GM23338 (cell line): ENCODE data around the gene EGFL7. TPM values are rescaled to one million over a fixed set of nuclear protein-coding genes. Genes with fewer than 3 reads are reported as not detected.

Source experiments
- ATAC-seq: fragments of 200-7000 bp; cut with Tn5 transposase; 3 replicates; pipeline ENCODE4 v1.9.1; 2020
- DNase-seq: peaks from one replicate; pipeline ENCODE4 v3.0.0-alpha.2; 2015; ENCODE audit warnings: low spot score
- H2AFZ ChIP-seq: fragments of 200-600 bp; sonication (generic); 2 replicates; pipeline ENCODE4 v1.8.0; 2016; ENCODE audit warnings: antibody characterized with exemption, mild to moderate bottlenecking, moderate library complexity
- H3F3A ChIP-seq: fragments of 200-600 bp; sonication (generic); replicated peaks from 2 replicates; pipeline ENCODE4 v1.8.0; 2017; ENCODE audit warnings: antibody characterized with exemption, mixed run types, low read depth
- H3K27ac ChIP-seq: fragments of 200-600 bp; sonication (generic); 2 replicates; pipeline ENCODE4 v1.6.1; 2016; ENCODE audit warnings: low read depth
- H3K27me3 ChIP-seq: fragments of 200-600 bp; sonication (generic); 2 replicates; pipeline ENCODE4 v1.8.0; 2016; ENCODE audit warnings: mild to moderate bottlenecking, mixed run types, moderate library complexity; ENCODE audit not compliant: insufficient read depth
- H3K36me3 ChIP-seq: fragments of 200-600 bp; sonication (generic); 2 replicates; pipeline ENCODE4 v1.8.0; 2016; ENCODE audit warnings: mild to moderate bottlenecking; ENCODE audit not compliant: insufficient read depth
- H3K4me1 ChIP-seq: fragments of 200-600 bp; sonication (generic); 2 replicates; pipeline ENCODE4 v1.8.0; 2016; ENCODE audit warnings: mild to moderate bottlenecking, moderate library complexity; ENCODE audit not compliant: insufficient read depth
- H3K4me2 ChIP-seq: fragments of 200-600 bp; sonication (generic); 2 replicates; pipeline ENCODE4 v1.7.1; 2017; ENCODE audit warnings: mixed run types
- H3K4me3 ChIP-seq: fragments of 200-600 bp; sonication (generic); 2 replicates; pipeline ENCODE4 v1.6.1; 2016; ENCODE audit warnings: mixed run types
- H3K79me2 ChIP-seq: fragments of 200-600 bp; sonication (generic); replicated peaks from 2 replicates; pipeline ENCODE4 v1.8.0; 2017; ENCODE audit warnings: mild to moderate bottlenecking; ENCODE audit not compliant: insufficient read depth
- H3K9me2 ChIP-seq: fragments of 200-600 bp; sonication (generic); 2 replicates; pipeline ENCODE4 v1.8.0; 2017; ENCODE audit not compliant: insufficient read depth
- H4K20me1 ChIP-seq: fragments of 200-600 bp; sonication (generic); replicated peaks from 2 replicates; pipeline ENCODE4 v1.8.0; 2017; ENCODE audit warnings: mild to moderate bottlenecking; ENCODE audit not compliant: insufficient read depth
- H3K27ac Mint-ChIP-seq: 2 replicates; pipeline ENCODE4 v1.8.0; 2020; ENCODE audit warnings: inconsistent platforms, mild to moderate bottlenecking, moderate library complexity, mixed read lengths
- H3K27me3 Mint-ChIP-seq: 3 replicates; pipeline ENCODE4 v1.8.0; 2022; ENCODE audit warnings: low read depth, mild to moderate bottlenecking, moderate library complexity, mixed read lengths, inconsistent platforms; ENCODE audit not compliant: insufficient read depth, poor library complexity
- H3K36me3 Mint-ChIP-seq: 3 replicates; pipeline ENCODE4 v1.8.0; 2021; ENCODE audit warnings: low read depth, mild to moderate bottlenecking, inconsistent platforms, moderate library complexity, mixed read lengths
- H3K4me1 Mint-ChIP-seq: 3 replicates; pipeline ENCODE4 v1.8.0; 2020; ENCODE audit warnings: mild to moderate bottlenecking, inconsistent platforms, mixed read lengths
- H3K4me3 Mint-ChIP-seq: 3 replicates; pipeline ENCODE4 v1.8.0; 2021; ENCODE audit warnings: moderate library complexity, mild to moderate bottlenecking, inconsistent platforms, mixed read lengths
- H3K9me3 Mint-ChIP-seq: 3 replicates; pipeline ENCODE4 v1.8.0; 2020; ENCODE audit warnings: moderate library complexity, mild to moderate bottlenecking, inconsistent platforms, mixed read lengths
- CREB1 ChIP-seq: fragments of 250-450 bp; sonication (Bioruptor Pico); IDR thresholded peaks from 2 replicates; pipeline ENCODE4 v1.5.0; 2020; ENCODE audit warnings: low read depth, mild to moderate bottlenecking, moderate library complexity
- EZH2 ChIP-seq: fragments of 200-600 bp; sonication (generic); IDR thresholded peaks from one replicate; pipeline ENCODE4 v1.8.0; 2017; ENCODE audit warnings: antibody characterized with exemption, mild to moderate bottlenecking, low read depth; ENCODE audit not compliant: unreplicated experiment
- EZH2phosphoT487 ChIP-seq: fragments of 200-600 bp; sonication (generic); IDR thresholded peaks from one replicate; pipeline ENCODE4 v1.8.1; 2018; ENCODE audit warnings: antibody characterized with exemption; ENCODE audit not compliant: unreplicated experiment
- JUNB ChIP-seq: IDR thresholded peaks from one replicate; pipeline ENCODE4 v1.6.1; 2016; ENCODE audit warnings: antibody characterized with exemption; ENCODE audit not compliant: unreplicated experiment
- NANOG ChIP-seq: IDR thresholded peaks from 2 replicates; pipeline ENCODE4 v1.6.1; 2016; ENCODE audit warnings: antibody characterized with exemption, borderline replicate concordance
- POLR2AphosphoS5 ChIP-seq: IDR thresholded peaks from 2 replicates; pipeline ENCODE4 v1.6.1; 2016; ENCODE audit warnings: antibody characterized with exemption, low read depth
- STAT1 ChIP-seq: IDR thresholded peaks from one replicate; pipeline ENCODE4 v1.6.1; 2016; ENCODE audit warnings: antibody characterized with exemption; ENCODE audit not compliant: unreplicated experiment
- ZNF114 ChIP-seq: fragments of 250-450 bp; sonication (Bioruptor Pico); IDR thresholded peaks from 2 replicates; pipeline ENCODE4 v1.5.0; 2020; ENCODE audit warnings: mild to moderate bottlenecking, moderate library complexity
- ZNF331 ChIP-seq: fragments of 250-450 bp; sonication (Bioruptor Pico); IDR thresholded peaks from 2 replicates; pipeline ENCODE4 v1.5.0; 2020; ENCODE audit warnings: low read depth, mild to moderate bottlenecking, moderate library complexity
- polyA plus RNA-seq: library from polyadenylated mRNA; unstranded; fragments of >200 nt; fragmentation: Nextera tagmentation; extraction: Ambion mirVana; gene quantifications from 2 replicates; pipeline ENCODE4 v1.2.1, GENCODE V29; 2016
- total RNA-seq: library from RNA; depleted of rRNA; stranded (reverse); fragments of >200 nt; shearing (Covaris generic); gene quantifications from 2 replicates; pipeline ENCODE4 v1.2.3, GENCODE V29; 2014
- TF ChIP-seq, protein P1 (sequence below): IDR thresholded peaks from one replicate; pipeline ENCODE4 v1.6.1; 2018; ENCODE audit warnings: antibody characterized with exemption; ENCODE audit not compliant: unreplicated experiment
- TF ChIP-seq, protein P2 (sequence below): IDR thresholded peaks from 2 replicates; pipeline ENCODE4 v1.6.1; 2016; ENCODE audit warnings: antibody characterized with exemption
- TF ChIP-seq, protein P3 (sequence below): fragments of 250-450 bp; sonication (Bioruptor Pico); IDR thresholded peaks from 2 replicates; pipeline ENCODE4 v1.5.0; 2020; ENCODE audit warnings: mild to moderate bottlenecking, moderate library complexity
- TF ChIP-seq, protein P4 (sequence below), 2 experiments: fragments of 200-600 bp in 1 of 2; sonication (generic) in 1 of 2; conservative IDR thresholded peaks; 2 replicates each; pipeline versions ENCODE4 v1.5.1 to v1.6.1; 2016 to 2017; ENCODE audit warnings: antibody characterized with exemption in 2 of 2, low read depth in 2 of 2, mild to moderate bottlenecking in 2 of 2, moderate library complexity in 1 of 2

Gene EGFL7
- total and polyA plus RNA-seq, 2 experiments from 2014 or later = 44.4 to 60.8 TPM

DNA sequence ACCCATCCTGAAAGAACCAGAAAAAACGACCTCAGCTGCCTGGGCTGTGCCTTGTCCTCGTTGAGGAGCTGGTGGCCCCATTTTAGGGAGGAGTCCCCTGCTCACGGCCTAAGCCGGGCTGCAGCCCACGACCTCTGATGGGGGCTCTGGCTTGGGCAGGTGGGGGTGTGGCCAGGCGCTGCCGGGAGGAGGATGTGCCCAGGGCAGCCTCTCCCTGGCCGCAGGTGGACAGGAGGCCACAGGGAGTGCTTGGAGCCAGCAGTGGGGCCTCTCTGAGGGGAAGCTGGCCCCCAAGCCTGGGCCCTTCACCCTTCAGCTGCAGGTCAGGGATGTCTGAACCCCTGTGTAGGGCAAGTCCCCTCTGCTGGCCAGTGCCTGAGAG is 52.2 kb downstream of the EGFL7 start:
- H3K4me1 Mint-ChIP-seq = peaks cover 5% of the 10 kb centered on the region

More for the DNA sequence above, 52.2 kb downstream of the EGFL7 start:
- no peak overlapping the region for H3K4me3 ChIP-seq
- Mint-ChIP-seq H3K9me3 (no peaks in the 10 kb centered on the region), H3K4me3 (no peak overlapping the region), H3K36me3 (peaks cover 3% of the 10 kb centered on the region; the same call in 2 of the 3 replicates), H3K27me3 (peaks cover 25% of the 10 kb centered on the region), H3K27ac (no peak overlapping the region)
- H3K27me3 ChIP-seq = peaks cover 13% of the 10 kb centered on the region
- no peaks in the 10 kb centered on the region for H3K9me2 ChIP-seq
- no peaks in the 10 kb centered on the region for H3K36me3 ChIP-seq
- H3K79me2 ChIP-seq = peaks cover 10% of the 10 kb centered on the region; the same call in 1 of the 2 replicates
- peaks cover 11% of the 10 kb centered on the region for H4K20me1 ChIP-seq
- ATAC-seq = no peak
- no peak overlapping the region for H2AFZ ChIP-seq
- no peak for TF ChIP-seq STAT1
- no peak for TF ChIP-seq ZNF114 (CRISPR knock-in tag)
- TF ChIP-seq, protein P1, sequence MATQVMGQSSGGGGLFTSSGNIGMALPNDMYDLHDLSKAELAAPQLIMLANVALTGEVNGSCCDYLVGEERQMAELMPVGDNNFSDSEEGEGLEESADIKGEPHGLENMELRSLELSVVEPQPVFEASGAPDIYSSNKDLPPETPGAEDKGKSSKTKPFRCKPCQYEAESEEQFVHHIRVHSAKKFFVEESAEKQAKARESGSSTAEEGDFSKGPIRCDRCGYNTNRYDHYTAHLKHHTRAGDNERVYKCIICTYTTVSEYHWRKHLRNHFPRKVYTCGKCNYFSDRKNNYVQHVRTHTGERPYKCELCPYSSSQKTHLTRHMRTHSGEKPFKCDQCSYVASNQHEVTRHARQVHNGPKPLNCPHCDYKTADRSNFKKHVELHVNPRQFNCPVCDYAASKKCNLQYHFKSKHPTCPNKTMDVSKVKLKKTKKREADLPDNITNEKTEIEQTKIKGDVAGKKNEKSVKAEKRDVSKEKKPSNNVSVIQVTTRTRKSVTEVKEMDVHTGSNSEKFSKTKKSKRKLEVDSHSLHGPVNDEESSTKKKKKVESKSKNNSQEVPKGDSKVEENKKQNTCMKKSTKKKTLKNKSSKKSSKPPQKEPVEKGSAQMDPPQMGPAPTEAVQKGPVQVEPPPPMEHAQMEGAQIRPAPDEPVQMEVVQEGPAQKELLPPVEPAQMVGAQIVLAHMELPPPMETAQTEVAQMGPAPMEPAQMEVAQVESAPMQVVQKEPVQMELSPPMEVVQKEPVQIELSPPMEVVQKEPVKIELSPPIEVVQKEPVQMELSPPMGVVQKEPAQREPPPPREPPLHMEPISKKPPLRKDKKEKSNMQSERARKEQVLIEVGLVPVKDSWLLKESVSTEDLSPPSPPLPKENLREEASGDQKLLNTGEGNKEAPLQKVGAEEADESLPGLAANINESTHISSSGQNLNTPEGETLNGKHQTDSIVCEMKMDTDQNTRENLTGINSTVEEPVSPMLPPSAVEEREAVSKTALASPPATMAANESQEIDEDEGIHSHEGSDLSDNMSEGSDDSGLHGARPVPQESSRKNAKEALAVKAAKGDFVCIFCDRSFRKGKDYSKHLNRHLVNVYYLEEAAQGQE = no peak
- no peak for TF ChIP-seq EZH2
- TF ChIP-seq CREB1 = no peak
- TF ChIP-seq NANOG = no peak
- no peak for TF ChIP-seq EZH2phosphoT487
- TF ChIP-seq, protein P2, sequence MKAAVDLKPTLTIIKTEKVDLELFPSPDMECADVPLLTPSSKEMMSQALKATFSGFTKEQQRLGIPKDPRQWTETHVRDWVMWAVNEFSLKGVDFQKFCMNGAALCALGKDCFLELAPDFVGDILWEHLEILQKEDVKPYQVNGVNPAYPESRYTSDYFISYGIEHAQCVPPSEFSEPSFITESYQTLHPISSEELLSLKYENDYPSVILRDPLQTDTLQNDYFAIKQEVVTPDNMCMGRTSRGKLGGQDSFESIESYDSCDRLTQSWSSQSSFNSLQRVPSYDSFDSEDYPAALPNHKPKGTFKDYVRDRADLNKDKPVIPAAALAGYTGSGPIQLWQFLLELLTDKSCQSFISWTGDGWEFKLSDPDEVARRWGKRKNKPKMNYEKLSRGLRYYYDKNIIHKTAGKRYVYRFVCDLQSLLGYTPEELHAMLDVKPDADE = no peak
- TF ChIP-seq, protein P3, sequence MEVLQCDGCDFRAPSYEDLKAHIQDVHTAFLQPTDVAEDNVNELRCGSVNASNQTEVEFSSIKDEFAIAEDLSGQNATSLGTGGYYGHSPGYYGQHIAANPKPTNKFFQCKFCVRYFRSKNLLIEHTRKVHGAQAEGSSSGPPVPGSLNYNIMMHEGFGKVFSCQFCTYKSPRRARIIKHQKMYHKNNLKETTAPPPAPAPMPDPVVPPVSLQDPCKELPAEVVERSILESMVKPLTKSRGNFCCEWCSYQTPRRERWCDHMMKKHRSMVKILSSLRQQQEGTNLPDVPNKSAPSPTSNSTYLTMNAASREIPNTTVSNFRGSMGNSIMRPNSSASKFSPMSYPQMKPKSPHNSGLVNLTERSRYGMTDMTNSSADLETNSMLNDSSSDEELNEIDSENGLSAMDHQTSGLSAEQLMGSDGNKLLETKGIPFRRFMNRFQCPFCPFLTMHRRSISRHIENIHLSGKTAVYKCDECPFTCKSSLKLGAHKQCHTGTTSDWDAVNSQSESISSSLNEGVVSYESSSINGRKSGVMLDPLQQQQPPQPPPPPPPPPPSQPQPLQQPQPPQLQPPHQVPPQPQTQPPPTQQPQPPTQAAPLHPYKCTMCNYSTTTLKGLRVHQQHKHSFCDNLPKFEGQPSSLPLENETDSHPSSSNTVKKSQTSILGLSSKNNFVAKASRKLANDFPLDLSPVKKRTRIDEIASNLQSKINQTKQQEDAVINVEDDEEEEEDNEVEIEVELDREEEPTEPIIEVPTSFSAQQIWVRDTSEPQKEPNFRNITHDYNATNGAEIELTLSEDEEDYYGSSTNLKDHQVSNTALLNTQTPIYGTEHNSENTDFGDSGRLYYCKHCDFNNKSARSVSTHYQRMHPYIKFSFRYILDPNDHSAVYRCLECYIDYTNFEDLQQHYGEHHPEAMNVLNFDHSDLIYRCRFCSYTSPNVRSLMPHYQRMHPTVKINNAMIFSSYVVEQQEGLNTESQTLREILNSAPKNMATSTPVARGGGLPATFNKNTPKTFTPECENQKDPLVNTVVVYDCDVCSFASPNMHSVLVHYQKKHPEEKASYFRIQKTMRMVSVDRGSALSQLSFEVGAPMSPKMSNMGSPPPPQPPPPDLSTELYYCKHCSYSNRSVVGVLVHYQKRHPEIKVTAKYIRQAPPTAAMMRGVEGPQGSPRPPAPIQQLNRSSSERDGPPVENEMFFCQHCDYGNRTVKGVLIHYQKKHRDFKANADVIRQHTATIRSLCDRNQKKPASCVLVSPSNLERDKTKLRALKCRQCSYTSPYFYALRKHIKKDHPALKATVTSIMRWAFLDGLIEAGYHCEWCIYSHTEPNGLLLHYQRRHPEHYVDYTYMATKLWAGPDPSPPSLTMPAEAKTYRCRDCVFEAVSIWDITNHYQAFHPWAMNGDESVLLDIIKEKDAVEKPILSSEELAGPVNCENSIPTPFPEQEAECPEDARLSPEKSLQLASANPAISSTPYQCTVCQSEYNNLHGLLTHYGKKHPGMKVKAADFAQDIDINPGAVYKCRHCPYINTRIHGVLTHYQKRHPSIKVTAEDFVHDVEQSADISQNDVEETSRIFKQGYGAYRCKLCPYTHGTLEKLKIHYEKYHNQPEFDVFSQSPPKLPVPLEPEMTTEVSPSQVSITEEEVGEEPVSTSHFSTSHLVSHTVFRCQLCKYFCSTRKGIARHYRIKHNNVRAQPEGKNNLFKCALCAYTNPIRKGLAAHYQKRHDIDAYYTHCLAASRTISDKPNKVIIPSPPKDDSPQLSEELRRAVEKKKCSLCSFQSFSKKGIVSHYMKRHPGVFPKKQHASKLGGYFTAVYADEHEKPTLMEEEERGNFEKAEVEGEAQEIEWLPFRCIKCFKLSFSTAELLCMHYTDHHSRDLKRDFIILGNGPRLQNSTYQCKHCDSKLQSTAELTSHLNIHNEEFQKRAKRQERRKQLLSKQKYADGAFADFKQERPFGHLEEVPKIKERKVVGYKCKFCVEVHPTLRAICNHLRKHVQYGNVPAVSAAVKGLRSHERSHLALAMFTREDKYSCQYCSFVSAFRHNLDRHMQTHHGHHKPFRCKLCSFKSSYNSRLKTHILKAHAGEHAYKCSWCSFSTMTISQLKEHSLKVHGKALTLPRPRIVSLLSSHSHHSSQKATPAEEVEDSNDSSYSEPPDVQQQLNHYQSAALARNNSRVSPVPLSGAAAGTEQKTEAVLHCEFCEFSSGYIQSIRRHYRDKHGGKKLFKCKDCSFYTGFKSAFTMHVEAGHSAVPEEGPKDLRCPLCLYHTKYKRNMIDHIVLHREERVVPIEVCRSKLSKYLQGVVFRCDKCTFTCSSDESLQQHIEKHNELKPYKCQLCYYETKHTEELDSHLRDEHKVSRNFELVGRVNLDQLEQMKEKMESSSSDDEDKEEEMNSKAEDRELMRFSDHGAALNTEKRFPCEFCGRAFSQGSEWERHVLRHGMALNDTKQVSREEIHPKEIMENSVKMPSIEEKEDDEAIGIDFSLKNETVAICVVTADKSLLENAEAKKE (CRISPR knock-in tag) = no peak
- no peak for TF ChIP-seq JUNB
- TF ChIP-seq ZNF331 (CRISPR knock-in tag) = no peak
- TF ChIP-seq, protein P4, sequence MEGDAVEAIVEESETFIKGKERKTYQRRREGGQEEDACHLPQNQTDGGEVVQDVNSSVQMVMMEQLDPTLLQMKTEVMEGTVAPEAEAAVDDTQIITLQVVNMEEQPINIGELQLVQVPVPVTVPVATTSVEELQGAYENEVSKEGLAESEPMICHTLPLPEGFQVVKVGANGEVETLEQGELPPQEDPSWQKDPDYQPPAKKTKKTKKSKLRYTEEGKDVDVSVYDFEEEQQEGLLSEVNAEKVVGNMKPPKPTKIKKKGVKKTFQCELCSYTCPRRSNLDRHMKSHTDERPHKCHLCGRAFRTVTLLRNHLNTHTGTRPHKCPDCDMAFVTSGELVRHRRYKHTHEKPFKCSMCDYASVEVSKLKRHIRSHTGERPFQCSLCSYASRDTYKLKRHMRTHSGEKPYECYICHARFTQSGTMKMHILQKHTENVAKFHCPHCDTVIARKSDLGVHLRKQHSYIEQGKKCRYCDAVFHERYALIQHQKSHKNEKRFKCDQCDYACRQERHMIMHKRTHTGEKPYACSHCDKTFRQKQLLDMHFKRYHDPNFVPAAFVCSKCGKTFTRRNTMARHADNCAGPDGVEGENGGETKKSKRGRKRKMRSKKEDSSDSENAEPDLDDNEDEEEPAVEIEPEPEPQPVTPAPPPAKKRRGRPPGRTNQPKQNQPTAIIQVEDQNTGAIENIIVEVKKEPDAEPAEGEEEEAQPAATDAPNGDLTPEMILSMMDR (conservative IDR thresholded peaks at IDR 0.05; ENCODE audit: low read depth in 2 of 2) = no peak
- TF ChIP-seq POLR2AphosphoS5 = no peak
- no peak for DNase-seq
- 0 out of 2 replicates have a peak, but pooled peaks cover 7% of the 10 kb centered on the region for H3F3A ChIP-seq
- H3K4me1 ChIP-seq = peaks cover 4% of the 10 kb centered on the region; the same call in 1 of the 2 replicates
- H3K27ac ChIP-seq = no peak overlapping the region
- no peak overlapping the region for H3K4me2 ChIP-seq
